Measurements from ENCODE around the gene HDAC11. TPM values are rescaled to one million over a fixed set of nuclear protein-coding genes. Genes with fewer than 3 reads are reported as not detected.
A peak's percentile ranks its signal among the peaks of the same experiment; 100 is the strongest.

HDAC11 gene
- total and polyA plus RNA-seq, 2 of the 4 experiments (the other 2 are of a cell fraction) = 9.1 to 11.4 TPM

DNA sequence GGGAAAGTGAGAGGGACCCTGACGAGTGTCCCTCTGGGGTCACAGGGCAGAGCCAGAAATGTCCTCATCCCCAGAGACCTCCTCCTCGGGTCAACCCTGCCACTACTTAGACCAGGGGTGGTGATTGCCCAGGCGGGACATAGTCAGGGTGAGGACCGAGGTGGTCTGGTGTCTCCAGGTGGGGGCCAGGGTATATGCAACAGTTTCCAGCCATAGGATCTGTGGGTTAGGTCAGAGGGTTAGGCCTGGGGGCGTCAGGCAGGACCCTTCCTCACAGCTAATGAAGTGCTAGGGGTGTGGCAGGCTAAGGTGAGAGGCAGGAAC is 46.5 kb downstream of the HDAC11 start:
- Histone ChIP-seq H3K4ac (ENCODE audit: low read depth, low read length) (peak overlapping the region; percentile 82), H3K4me3 (ENCODE audit: insufficient read depth, low read depth, low read length) (no peak overlapping the region), H3K18ac (ENCODE audit: low read depth, low read length) (peak overlapping the region; percentile 69; the same call in 1 of the 2 replicates), H2BK120ac (ENCODE audit: low read depth, low read length) (peak overlapping the region; percentile 92), H3K23ac (ENCODE audit: low read depth, low read length) (no peak overlapping the region), H4K5ac (ENCODE audit: low read depth, low read length) (peak overlapping the region; percentile 88; the same call in 1 of the 2 replicates), H3K79me1 (ENCODE audit: low read depth in 1 of 2, low read length in 2 of 2) (no peaks in the 10 kb centered on the region), H3K27ac (ENCODE audit: insufficient read depth, low read length) (no peak overlapping the region), H3K4me2 (ENCODE audit: low read depth, low read length) (no peak overlapping the region), H3K14ac (replicated peaks; ENCODE audit: low read depth, low read length) (peak overlapping the region; percentile 50), H3K9me1 (ENCODE audit: insufficient read depth, low read length) (no peaks in the 10 kb centered on the region), H2AK5ac (ENCODE audit: low read depth, low read length) (0 out of 2 replicates have a peak overlapping the region, but pooled peaks have one; percentile 29), H4K20me1 (ENCODE audit: insufficient read depth, low read length) (no peaks in the 10 kb centered on the region), H4K8ac (ENCODE audit: low read depth in 2 of 2, low read length in 2 of 2) (peak overlapping the region; percentile 62 to 99; a peak in 2 of 4 replicates), H2BK5ac (ENCODE audit: low read depth, low read length, poor library complexity, severe bottlenecking) (peak overlapping the region; percentile 72), H4K91ac (ENCODE audit: insufficient read depth, low read depth, low read length) (peak overlapping the region; percentile 66), H3K4me1 (ENCODE audit: control insufficient read depth, insufficient read depth, low read length) (peaks cover 5% of the 10 kb centered on the region), H3K36me3 (ENCODE audit: control insufficient read depth, insufficient read depth, low read length) (no peaks in the 10 kb centered on the region), H2AFZ (replicated peaks; ENCODE audit: low read length, poor library complexity) (peak overlapping the region; percentile 47), H2BK15ac (ENCODE audit: low read depth, low read length) (peak overlapping the region; percentile 94; the same call in 2 of the 3 replicates), H3K56ac (ENCODE audit: extremely low read depth, insufficient read depth, low read length) (no peak overlapping the region), H3K9ac (ENCODE audit: low read depth, low read length) (no peak overlapping the region), H2AK9ac (replicated peaks; ENCODE audit: low read depth, low read length, poor library complexity) (peak overlapping the region; percentile 96), H3K9me3 (ENCODE audit: control insufficient read depth, insufficient read depth, low read length) (no peaks in the 10 kb centered on the region), H3K27me3 (ENCODE audit: control insufficient read depth, insufficient read depth, low read length) (no peaks in the 10 kb centered on the region; the same call in 1 of the 2 replicates), H2BK20ac (ENCODE audit: low read depth, low read length) (peak overlapping the region; percentile 22; the same call in 1 of the 2 replicates)
- TF ChIP-seq SMC3 (IDR thresholded peaks at IDR 0.05; ENCODE audit: low read depth, low read length) = no peak
- no peak for TF ChIP-seq NFE2L2 (IDR thresholded peaks at IDR 0.05; ENCODE audit: low read depth, low read length)
- TF ChIP-seq USF2 (IDR thresholded peaks at IDR 0.05; ENCODE audit: low read depth, low read length) = no peak
- TF ChIP-seq, protein P1, sequence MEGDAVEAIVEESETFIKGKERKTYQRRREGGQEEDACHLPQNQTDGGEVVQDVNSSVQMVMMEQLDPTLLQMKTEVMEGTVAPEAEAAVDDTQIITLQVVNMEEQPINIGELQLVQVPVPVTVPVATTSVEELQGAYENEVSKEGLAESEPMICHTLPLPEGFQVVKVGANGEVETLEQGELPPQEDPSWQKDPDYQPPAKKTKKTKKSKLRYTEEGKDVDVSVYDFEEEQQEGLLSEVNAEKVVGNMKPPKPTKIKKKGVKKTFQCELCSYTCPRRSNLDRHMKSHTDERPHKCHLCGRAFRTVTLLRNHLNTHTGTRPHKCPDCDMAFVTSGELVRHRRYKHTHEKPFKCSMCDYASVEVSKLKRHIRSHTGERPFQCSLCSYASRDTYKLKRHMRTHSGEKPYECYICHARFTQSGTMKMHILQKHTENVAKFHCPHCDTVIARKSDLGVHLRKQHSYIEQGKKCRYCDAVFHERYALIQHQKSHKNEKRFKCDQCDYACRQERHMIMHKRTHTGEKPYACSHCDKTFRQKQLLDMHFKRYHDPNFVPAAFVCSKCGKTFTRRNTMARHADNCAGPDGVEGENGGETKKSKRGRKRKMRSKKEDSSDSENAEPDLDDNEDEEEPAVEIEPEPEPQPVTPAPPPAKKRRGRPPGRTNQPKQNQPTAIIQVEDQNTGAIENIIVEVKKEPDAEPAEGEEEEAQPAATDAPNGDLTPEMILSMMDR (conservative IDR thresholded peaks at IDR 0.05; ENCODE audit: low read depth, low read length) = no peak
- TF ChIP-seq, protein P2, sequence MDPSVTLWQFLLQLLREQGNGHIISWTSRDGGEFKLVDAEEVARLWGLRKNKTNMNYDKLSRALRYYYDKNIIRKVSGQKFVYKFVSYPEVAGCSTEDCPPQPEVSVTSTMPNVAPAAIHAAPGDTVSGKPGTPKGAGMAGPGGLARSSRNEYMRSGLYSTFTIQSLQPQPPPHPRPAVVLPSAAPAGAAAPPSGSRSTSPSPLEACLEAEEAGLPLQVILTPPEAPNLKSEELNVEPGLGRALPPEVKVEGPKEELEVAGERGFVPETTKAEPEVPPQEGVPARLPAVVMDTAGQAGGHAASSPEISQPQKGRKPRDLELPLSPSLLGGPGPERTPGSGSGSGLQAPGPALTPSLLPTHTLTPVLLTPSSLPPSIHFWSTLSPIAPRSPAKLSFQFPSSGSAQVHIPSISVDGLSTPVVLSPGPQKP (IDR thresholded peaks at IDR 0.05; ENCODE audit: borderline replicate concordance, low read depth, low read length) = no peak
- intact Hi-C loops (cut with micrococcal nuclease) = no loop called here
- ATAC-seq (ENCODE audit: low read depth) (no peak), DNase-seq (no peak)
- no TSS peak for BruUV-seq (replicated peaks)
- CTCF ChIA-PET = no interaction called here
- WGBS, 2 experiments (ENCODE audit: extremely low coverage in 2 of 2, insufficient read length in 1 of 2) = no CpG with 5 or more reads among the region's 5 CpGs
- POLR2A ChIA-PET (ENCODE audit: unreplicated experiment) = interaction anchor here (0.5 kb wide), 1 partner anchor 54 kb away, joined by 3 read pairs; no protein-coding TSS in a partner anchor
- dilution Hi-C loops (cut with HindIII; ENCODE audit: low sequenced_read_pairs, unreplicated experiment) = no loop called here
- in situ Hi-C loops (cut with MboI; ENCODE audit: low sequenced_read_pairs) = no loop called here

Data from IMR-90 (cell line).